Head of caudate nucleus (tissue), 42 donors: ENCODE data around the gene GPC6.

Source experiments
- DNase-seq, 42 donors: peaks; one replicate each; pipeline versions ENCODE4 v3.0.0 to v3.0.0-alpha.2; 2020 to 2021; ENCODE audit warnings: mixed read lengths in 7 of 42
- intact Hi-C: fragments of 100-400 bp; cut with DNase I; formaldehyde crosslinking; loops from one replicate; pipeline ENCODE4 v1.15.0; 2022

The GPC6 gene

GRCh38 chr13:93620181-93620765 lies 393.7 kb downstream of the GPC6 start:
- intact Hi-C loops = no loop called here
- DNase-seq = no peak

- intact Hi-C loops = no loop called here
- DNase-seq = no peak
Observed at GRCh38 chr13:93621051-93621450, 394.4 kb downstream of the GPC6 start.

DNA sequence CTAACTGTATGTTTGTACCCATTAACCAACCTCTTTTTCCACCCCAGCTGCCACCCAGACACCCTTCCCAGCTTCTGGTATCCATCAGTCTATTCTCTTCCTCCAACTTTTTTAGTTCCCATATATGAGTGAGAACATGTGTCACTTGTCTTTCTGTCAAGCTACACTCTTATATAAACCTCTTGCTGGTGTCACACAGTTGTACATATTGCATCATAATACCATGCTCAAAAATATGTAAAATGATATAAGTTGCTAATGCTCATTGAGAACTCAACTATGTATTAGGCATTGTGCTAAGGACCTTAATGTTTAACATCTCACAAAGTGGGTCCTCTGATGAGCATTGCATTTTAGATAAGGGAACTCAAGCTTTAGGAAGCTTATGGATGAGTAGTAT lies 395.4 kb downstream of the GPC6 start:
- no peak for DNase-seq
- intact Hi-C loops = no loop called here

- no peak for DNase-seq
- intact Hi-C loops = no loop called here
Observed at GRCh38 chr13:93624311-93624777, 397.7 kb downstream of the GPC6 start.

- intact Hi-C loops = no loop called here
- DNase-seq = no peak
Observed at GRCh38 chr13:93625536-93625935, 398.9 kb downstream of the GPC6 start.

DNA sequence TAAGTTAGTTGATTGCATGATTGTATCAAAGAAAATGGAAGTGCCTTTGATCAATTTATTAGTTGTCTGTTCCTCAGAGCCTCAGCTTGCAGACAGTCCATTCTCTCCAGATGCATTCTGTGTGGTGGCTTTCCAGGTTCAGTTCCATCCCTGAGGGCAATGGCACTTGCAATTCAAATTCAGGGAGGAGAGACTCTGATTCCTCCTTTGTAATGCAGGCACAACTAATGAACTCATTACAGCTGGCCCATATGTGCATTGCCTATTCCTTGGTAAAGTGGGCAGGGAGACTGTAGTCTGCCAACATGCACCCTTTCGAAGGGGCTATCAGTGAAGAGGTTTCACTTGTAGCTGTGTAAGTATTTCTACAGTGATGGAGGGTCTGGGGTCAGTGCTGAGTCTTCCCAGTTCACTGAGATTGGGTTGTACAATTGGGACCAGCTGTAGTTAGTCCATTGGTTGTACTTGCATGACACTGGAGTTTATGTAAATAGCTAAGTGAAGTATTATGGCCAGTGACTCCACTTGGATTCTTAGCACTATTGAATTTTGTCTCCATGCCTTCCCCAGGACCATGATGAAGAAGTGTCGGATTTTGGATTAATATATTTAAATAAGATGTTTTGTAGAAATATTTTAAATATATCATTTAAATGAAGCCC lies 401.7 kb downstream of the GPC6 start:
- intact Hi-C loops = no loop called here
- no peak for DNase-seq

GRCh38 chr13:93635616-93636032 lies 409.0 kb downstream of the GPC6 start:
- intact Hi-C loops = no loop called here
- no peak for DNase-seq

DNA sequence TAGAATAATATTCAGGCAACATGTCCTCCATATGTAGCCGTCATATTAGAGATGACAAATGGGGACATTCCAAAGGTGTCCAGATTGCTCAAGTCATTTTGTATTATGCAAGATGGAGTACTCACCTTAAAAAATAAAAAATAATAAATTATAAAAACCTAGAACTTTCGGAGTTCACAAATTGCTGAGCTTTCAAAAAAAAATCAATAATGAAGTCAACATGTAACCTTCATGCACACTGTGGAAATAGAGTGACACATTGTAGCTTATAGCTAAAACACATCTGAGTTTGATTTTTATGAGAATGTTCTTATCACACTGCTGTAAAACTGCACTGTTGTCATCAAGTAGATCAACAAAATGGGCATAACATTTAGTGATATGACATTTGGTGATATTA lies 411.2 kb downstream of the GPC6 start:
- intact Hi-C loops = no loop called here
- no peak for DNase-seq

DNA sequence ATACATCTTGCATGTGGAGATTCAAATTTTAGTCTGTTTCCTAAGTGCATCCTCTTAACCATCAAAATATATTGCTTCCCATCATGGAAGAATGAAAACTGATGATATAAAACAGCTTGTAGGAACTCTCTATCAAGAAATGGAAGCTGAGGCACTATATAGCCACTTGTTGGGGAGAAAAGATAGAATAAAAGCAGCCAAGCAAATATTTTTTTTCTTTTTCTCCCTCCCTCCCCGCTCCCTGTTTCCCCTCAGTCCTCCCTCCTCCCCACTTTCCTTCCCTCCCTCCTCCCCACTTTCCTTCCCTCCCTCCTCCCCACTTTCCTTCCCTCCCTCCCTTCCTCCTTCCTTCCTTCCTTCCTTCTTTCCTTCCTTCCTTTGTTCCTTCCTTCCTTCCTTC lies 413.8 kb downstream of the GPC6 start:
- intact Hi-C loops = no loop called here
- no peak for DNase-seq

DNA sequence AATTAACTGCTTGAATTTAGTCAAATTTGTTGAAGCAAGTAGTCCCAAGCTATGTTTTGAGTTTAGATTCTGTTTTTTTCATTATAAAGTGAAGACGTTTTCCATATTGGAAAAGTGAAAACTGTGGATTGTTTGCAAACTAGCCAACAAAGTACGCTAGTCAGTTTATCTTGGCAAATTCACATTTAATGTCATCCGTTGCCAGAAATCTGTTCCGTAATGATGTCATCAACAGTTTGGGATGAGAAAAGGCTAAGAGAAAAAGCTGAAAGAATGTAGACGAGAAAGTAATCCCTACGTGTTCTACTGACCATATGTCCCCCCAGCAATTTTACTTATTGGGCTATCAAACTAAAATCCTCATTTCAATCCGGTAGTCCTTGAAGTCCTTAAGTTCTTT lies 419.6 kb downstream of the GPC6 start:
- intact Hi-C loops = no loop called here
- no peak for DNase-seq

- intact Hi-C loops = no loop called here
- no peak for DNase-seq
Observed at GRCh38 chr13:93649496-93649895, 422.9 kb downstream of the GPC6 start.

GRCh38 chr13:93653776-93654175 lies 427.2 kb downstream of the GPC6 start:
- DNase-seq = no peak

DNA sequence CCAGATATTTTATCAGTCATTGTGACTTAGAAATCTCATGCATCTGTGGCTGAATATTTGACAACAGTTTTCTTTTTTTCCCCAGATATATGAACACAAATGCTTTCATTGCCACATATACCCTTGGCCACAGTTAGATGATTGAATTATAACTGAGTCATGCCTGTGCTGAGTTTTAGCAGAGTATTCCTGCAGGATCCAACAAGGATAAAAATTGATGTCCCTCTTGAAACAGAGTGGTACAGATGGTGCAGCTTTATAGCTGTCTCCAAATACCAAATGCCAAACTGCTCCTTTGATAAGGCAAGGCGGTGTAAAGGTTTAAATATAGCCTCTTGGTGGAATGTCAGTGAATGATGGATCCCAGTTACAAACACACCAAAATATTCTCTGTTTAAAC lies 428.5 kb downstream of the GPC6 start:
- DNase-seq = no peak
- intact Hi-C loops = no loop called here

More at GRCh38 chr13:93653776-93654175, 427.2 kb downstream of the GPC6 start:
- intact Hi-C loops = no loop called here

- intact Hi-C loops = no loop called here
- no peak for DNase-seq
Observed at GRCh38 chr13:93660391-93661063, 433.9 kb downstream of the GPC6 start.

DNA sequence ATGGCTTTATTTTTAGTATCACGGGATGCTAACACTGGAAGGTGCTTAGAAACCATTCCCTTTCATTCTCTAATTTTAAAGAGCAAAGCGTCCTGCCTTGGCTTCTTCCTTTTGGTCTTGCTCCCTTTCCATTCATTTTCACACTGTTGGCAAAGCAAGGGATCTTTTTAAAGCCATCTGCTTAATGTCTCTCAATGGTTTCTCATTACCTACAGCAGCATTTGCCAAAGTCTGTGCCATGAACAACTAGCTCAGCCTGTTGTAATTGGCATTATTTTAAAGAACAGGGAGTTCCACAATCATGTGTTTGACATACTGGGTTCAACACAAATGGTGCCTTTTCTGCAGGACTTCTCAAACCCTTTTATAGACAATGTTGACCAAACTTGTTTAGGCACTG lies 444.3 kb downstream of the GPC6 start:
- DNase-seq = no peak
- intact Hi-C loops = no loop called here

DNA sequence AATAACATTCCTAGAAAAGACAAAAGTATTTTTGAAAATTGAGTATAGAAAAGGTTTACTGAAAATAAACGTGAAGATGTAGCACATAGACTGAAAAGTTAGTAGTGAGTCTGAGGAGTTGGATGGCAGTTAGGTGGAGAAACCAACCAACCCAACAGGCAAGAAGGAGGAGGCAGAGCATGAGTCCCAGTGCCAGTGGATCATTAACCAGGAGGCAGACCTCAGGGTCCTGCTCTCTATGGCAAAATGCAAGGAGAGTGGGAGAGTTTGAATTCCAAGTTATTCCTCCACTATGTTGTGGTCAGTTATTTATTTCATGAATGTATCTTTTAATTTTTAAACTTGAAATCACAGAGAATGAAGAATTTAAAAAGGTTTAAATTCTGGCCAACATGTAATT lies 446.4 kb downstream of the GPC6 start:
- intact Hi-C loops = no loop called here
- no peak for DNase-seq

DNA sequence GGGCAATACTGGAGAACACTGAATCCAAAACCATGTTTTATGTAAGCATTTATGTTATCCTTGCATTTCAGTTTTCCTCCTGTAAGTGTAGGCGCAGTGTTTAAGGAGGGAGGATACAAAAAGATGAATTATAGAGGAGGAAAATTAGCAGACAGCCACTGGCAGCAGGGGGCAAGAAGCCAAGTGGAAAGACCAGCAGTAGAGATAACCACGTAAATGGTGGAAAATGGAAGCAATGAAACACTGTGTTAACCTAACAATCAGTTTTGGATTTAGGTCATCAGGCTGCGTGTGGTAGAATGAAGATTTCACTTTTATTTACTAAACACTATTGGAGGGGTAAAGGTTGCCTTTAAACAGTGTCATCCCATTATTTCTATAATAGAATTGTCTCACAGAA lies 447.3 kb downstream of the GPC6 start:
- no peak for DNase-seq
- intact Hi-C loops = no loop called here

- no peak for DNase-seq
- intact Hi-C loops = no loop called here
Observed at GRCh38 chr13:93674337-93674755, 447.7 kb downstream of the GPC6 start.

DNA sequence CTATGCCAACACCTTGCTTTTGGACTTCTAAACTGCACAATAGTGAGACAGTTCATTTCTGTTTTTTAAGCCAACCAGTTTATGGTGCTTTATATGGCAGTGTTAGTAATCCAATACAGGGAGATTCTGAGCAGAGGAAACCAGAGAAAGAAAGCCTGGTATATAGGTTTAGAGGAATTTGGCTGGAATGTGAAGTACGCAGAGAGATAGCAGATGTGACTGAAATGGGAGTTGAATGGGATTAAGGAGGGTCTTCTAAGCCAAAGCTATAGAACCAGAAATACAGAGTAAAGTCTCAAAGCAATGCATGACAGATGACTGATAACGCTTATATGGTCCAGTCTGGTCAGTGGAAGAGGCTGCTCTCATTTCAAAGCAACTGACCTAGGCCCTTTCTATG lies 453.7 kb downstream of the GPC6 start:
- intact Hi-C loops = no loop called here
- no peak for DNase-seq

DNA sequence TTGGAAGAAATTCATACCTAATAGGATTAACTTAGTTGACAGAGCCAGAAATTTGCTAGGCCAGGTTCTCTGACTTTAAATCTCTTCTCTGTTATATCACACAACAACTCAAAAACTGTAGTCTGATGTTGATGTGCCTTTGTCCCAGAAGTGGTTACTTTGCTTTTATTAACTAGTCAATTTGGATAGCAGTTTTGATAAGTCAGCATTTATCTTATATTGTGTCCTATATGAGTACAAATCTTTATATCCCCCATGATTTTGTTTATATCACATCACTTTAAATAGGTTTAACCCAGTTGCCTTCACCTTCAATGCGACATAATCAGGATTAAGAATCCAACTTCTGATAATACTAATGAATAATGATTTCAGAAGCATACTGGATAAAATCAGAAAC lies 459.3 kb downstream of the GPC6 start:
- intact Hi-C loops = no loop called here

GRCh38 chr13:93686399-93686798 lies 459.8 kb downstream of the GPC6 start:
- intact Hi-C loops = no loop called here
- no peak for DNase-seq

More for the DNA sequence above, 459.3 kb downstream of the GPC6 start:
- no peak for DNase-seq
